COLO668 (cell line): ENCODE data around the gene PRUNE1.

Experiments used
- DNase-seq: peaks from one replicate; lab custom pipeline; 2025; ENCODE audit not compliant: unreplicated experiment; lab: John Stamatoyannopoulos, UW

The PRUNE1 gene

GRCh38 chr1:150976879-150977694, 31.2 kb upstream of the PRUNE1 start:
- DNase-seq: peak; percentile 74

DNA sequence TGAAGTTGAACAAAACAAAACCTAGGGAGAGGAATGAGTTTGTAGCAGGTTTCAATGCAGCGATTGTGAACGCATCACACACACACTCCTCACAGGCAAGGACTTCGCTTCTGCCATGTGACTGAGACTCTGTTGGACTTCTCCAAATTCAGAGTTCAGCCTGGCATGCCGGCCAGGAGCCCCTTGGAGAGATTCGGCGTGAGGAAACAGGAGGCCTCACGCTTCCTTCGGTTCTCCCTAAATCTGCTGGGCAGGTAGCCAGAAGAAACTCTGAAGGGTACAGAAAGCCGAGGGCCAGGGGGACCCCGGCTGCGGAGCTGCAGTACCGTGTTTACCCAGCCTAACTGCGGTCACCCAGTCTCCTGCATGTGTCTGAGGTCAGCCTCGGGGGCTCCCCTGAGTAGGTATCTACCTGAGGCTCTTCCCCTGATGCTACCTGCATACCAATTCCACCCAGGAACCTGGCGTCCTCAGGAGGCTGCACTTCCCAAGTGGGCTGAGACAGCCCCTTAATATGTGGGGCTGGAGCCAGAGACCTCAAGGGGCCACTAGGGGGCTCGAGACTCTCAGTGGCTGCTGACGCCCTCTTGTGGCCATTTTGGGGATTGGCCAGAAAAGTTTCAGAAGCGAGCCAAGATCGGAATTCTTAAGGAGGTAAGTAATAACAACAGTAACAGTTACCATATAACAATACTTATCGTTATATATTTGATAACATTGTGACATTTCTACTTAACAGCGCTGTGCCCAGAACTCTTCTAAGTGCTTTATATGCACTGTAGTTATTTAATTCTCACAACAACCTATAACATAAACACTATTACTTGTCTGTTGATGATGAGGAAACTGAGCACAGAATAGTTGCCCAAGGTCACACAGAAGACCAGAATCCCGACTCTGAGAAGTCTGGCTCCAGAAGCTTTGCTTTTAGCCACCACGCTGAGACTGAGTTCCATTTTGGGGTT, 28.9 kb upstream of the PRUNE1 start:
- DNase-seq: peak; percentile 86

GRCh38 chr1:150981177-150981804, 27.0 kb upstream of the PRUNE1 start:
- peak; percentile 82 for DNase-seq

DNA sequence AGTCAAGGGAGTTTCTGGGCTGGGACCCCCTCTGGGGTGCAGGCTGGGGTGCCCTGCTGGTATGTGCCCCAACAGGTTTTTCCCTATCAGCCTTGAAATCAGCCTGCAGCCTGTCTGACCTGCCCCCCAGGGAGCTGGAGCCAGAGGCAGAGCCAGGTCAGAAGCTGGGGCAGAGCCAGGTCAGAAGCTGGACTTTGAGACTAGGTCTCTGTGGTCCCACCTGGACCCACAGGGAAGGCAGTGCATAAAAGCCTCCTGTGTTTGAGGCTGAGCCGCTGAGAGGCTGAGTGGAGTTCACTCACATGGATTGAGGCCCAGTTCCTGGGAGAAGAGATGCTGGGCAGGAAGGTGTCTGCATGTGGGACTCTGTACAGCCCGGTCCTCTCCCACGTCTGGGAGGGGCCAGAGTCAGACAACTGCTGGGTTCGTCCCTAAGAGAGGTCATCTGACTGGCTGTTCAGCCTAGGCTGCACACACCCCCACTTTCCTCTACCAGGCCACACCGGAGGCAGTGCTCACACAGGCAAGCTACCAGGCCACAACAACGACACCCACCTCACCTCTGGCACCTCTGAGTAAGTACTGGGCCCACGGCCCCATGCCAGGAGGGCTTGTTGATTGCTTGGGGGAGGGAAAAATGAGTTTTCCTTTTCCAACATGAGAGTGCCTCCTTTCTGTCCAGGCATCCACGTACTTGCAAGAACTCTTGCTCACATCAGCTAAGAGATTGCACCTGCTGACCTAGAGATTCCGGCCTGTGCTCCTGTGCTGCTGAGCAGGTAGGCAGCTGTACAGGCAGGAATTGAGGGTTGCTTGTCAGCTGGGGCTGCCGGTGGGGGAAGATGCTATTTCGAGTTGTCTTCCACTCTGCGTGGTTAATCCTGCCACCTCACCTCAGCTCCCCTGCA, 26.2 kb upstream of the PRUNE1 start, which contains the start of gene ANXA9:
Gene ANXA9 (plus strand): TSS at position 488 of the 908 bp plus-strand sequence. CDS start 814 bp downstream, outside the sequence.
- DNase-seq: no peak

GRCh38 chr1:150985179-150985825, 22.9 kb upstream of the PRUNE1 start:
- DNase-seq: no peak

DNA sequence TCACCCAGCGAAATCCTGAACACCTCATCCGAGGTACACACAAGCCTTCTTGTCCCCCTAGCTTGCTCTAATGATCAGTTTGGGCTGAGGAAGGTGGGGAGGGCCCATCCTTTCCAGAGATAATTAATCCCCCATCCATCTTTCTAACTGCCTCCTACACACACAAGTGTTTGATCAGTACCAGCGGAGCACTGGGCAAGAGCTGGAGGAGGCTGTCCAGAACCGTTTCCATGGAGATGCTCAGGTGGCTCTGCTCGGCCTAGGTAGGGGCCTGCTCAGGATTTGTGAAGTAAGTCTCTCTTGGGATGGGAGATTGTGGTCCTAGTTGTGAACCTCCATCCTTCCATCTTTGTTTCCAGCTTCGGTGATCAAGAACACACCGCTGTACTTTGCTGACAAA, 20.3 kb upstream of the PRUNE1 start:
- no peak for DNase-seq

GRCh38 chr1:150992626-150993025, 15.6 kb upstream of the PRUNE1 start:
- no peak for DNase-seq

- no peak for DNase-seq
These were observed 14.0 kb upstream of the PRUNE1 start for GRCh38 chr1:150994248-150994647.

DNA sequence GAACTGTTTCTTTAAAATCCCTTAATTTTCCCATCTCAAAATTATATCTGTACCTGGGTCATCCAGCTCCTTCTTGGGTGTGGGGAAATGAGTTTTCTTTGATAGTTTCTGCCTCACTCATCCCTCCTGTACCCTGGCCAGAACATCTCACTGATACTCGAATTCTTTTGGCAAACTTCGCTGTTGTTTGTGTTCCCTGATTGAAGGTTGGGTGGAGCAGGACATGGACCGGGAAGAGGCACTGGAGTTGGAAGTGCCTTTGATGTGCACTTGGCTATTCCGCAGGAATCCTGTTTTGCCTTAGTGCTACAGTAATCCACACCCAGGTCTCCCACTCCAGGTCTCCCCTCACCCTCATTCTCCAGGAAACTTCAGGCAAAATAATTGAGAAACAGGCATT, 12.8 kb upstream of the PRUNE1 start:
- no peak for DNase-seq

DNA sequence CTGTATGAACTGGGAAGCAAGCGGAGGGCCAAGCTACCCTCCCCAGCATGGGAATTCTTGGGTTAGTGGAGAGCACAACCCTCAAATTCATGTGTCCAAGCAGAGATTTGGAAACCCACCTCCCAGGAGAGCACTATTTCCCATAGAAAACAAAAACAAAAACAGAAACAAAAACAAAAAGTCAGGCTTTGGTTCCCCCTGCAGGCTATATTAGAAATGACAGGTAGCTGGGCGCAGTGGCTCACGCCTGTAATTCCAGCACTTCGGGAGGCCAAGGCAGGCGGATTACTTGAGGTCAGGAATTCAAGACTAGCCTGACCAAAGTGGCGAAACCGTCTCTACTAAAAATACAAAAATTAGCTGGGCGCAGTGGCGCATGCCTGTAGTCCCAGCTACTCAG, 12.4 kb upstream of the PRUNE1 start:
- no peak for DNase-seq

DNA sequence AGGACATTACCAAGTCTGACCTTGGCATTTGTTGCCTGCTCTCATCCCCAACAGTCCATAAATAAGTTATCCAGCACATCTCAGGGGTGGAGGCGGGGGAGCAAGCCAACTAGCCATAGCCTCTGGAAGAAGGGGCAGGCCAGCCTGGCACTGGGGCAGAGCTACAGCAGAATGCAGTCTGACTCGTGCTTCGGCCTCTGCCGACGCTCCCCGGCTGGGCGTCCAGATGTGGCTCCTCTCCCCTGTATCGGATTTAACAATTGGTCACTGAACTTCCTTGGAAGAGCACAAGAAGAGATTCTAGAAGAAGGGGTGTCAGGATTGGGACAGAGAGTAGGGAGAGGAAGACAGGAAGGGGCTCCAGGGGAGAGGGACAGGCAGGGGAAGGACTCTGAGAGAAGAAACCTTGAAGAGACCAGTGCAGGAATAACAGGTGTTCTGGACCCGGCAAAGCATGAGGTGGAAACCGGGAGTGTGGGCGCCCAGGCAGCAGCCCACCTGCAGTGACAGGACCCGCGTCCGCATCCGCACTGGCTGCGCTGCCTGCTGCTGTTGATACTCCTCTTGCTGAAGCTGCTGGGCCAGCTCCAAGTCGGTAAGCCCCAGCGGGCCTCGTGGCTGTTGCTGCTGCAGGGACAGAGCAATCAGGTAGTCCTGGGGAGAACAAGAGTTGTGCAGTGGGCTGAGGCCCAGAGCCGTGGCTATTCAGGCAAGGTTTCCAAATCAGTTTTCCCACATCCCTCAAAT, 10.9 kb upstream of the PRUNE1 start:
- DNase-seq: no peak

- no peak for DNase-seq
These were observed 10.3 kb upstream of the PRUNE1 start for GRCh38 chr1:150997949-150998348.

DNA sequence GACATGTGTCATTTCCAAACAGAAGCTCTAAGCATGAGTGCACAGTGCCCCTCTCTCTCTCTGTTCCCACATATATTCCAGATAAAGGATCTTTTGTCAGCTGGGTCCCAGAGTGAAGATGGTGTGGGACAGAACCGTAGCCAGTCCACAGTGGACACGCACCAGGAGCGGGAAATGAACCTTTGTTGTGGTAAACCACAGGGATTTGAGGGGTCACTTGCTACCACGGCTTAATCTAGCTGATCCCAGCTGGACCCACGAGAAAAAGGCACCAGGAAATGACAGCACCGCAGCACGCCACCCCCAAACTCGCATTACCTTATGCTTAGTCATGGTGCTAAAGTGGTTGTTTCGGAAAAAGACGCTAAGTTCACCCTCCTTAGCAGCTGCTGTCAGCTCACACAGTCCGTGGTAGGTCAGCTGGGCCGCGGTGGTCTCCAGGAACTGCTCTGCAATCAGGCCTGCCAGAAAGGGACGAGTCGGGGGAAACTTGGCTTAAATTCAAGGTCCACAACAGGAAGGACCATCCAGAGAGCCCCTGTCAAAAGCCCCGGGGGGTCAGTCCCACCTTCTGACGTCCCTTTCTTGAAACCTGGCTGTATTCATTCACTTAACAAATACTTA, 9.1 kb upstream of the PRUNE1 start:
- no peak for DNase-seq

DNA sequence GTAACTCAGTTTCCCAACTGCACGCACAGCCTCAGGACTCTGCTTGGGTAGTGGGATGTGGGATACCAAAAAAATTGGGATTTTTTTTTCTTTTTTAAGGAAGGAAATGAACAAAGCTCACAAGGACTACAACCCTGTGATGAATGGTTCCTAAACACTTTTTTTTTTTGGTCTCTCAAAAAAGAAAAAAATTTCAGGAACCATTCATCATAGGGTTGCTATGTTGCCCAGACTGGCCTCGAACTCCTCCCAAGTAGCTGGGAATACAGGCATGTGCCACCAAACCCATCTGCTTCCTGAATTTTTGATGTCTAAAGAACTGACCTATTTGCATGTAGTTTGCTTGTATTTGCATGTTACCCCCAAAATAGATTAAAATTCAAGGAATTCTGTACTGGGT, 8.3 kb upstream of the PRUNE1 start:
- no peak for DNase-seq

DNA sequence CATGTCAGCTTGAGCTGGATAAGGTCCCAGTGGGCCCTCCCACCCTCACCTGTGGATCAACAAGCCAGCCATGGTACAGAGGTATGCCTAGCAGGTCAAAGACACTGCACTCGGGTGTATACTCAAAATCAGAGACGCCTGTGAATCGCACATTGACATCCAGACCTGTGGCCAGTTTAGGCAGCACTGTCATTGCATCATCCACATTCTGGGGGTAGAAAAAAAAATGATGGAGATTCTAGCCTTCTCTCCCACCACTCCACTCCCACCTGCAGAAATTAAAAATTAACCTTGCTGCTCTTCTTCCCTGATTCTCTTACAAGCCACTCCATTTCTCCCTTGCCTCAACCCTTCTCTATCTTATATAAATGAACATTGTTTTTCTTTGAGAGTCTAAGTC, 7.8 kb upstream of the PRUNE1 start:
- DNase-seq: no peak

DNA sequence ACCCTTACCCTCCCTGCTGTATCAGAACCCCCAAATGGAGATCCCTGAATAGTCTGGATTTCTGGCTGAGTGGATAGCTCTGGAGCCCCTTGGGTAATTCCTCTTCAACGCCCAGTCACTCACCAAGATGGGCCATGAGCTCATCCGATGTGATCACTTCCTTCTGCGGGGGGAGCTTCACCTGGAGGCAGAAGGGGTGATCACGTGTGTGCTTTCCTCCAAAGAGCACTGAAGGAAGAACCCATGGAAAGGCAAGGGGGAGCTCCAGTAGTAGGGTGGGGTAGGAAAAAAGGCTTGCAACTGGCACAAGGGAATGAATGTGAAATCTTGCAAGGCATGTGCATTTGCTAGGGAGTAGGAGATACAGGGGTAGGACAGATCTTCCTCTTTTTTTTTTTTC, 6.6 kb upstream of the PRUNE1 start:
- DNase-seq: no peak

DNA sequence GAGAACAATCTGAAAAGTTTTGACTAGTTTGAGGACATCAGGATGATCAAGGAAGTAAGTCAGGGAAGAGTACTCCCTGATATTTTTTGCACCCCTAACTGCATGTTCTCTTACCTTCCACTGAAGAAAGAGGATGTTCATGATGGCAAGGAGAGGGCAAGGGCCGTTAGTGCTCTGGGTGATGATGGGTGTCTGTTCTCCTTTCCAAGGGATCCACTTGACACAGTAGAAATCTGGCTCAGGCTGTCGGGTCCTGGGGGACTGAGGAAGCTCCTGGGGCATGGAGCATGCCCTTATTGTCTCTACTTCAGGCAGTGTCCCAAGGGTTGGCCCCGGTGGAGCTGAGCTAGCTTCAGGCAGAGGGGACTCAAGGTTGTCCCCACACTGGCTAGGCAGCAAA, 6.2 kb upstream of the PRUNE1 start:
- no peak for DNase-seq

GRCh38 chr1:151002611-151003010, 5.6 kb upstream of the PRUNE1 start:
- no peak for DNase-seq

DNA sequence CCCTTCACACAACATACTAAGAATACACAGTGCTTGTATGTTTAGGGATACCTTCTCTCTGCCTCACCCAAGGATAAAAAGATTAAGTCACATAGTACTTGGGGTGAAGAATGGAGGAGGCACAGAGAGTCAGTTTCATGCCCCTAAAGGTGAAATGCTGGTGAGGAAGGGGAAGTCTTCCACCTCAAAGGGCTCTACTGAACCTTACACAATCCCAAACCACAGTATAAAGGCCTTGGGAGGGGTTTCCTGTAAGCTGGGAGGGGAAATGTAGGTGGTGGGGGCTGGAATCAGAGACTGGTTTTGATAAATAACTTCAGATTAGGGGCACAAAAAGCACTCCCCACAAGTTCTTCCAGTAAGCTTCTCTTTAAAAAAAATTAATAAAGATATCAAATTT, 5.1 kb upstream of the PRUNE1 start:
- DNase-seq: no peak
